IPS DF 6.9 (cell line): ENCODE data around the gene CYTH1.
"Not testable (repeated sequence)": the region's sequence is repeated elsewhere in the genome, so short reads cannot be mapped to it uniquely, and the experiment has no call there.

Experiments used
- DNase-seq: peaks from one replicate; pipeline ENCODE4 v3.0.0-alpha.2; 2013; ENCODE audit warnings: low read depth, low spot score
- H3K27ac ChIP-seq: one replicate; pipeline ENCODE4 v1.5.1; 2013; ENCODE audit warnings: low read length, control low read depth
- H3K27me3 ChIP-seq: 2 replicates; pipeline ENCODE4 v1.6.1; 2013; ENCODE audit warnings: mild to moderate bottlenecking, low read length; ENCODE audit not compliant: control insufficient read depth, insufficient read depth
- H3K36me3 ChIP-seq: 2 replicates; pipeline ENCODE4 v1.6.1; 2013; ENCODE audit warnings: low read length; ENCODE audit not compliant: control insufficient read depth, insufficient read depth
- H3K4me1 ChIP-seq: 2 replicates; pipeline ENCODE4 v1.6.1; 2013; ENCODE audit warnings: low read length; ENCODE audit not compliant: control insufficient read depth, insufficient read depth
- H3K4me3 ChIP-seq: 2 replicates; pipeline ENCODE4 v1.5.1; 2013; ENCODE audit warnings: mild to moderate bottlenecking, low read length
- H3K9me3 ChIP-seq: 2 replicates; pipeline ENCODE4 v1.6.1; 2013; ENCODE audit warnings: low read length, inconsistent platforms; ENCODE audit not compliant: control insufficient read depth, insufficient read depth
- WGBS: extraction: QIAGEN DNeasy Blood & Tissue Kit; methylation state at CpG from one replicate; pipeline ENCODE4 v1.1.7; 2013; ENCODE audit warnings: mixed read lengths, missing lambda C conversion rate; ENCODE audit not compliant: insufficient read length, insufficient coverage; 5-methylcytosine and 5-hydroxymethylcytosine counted together

Gene CYTH1

DNA sequence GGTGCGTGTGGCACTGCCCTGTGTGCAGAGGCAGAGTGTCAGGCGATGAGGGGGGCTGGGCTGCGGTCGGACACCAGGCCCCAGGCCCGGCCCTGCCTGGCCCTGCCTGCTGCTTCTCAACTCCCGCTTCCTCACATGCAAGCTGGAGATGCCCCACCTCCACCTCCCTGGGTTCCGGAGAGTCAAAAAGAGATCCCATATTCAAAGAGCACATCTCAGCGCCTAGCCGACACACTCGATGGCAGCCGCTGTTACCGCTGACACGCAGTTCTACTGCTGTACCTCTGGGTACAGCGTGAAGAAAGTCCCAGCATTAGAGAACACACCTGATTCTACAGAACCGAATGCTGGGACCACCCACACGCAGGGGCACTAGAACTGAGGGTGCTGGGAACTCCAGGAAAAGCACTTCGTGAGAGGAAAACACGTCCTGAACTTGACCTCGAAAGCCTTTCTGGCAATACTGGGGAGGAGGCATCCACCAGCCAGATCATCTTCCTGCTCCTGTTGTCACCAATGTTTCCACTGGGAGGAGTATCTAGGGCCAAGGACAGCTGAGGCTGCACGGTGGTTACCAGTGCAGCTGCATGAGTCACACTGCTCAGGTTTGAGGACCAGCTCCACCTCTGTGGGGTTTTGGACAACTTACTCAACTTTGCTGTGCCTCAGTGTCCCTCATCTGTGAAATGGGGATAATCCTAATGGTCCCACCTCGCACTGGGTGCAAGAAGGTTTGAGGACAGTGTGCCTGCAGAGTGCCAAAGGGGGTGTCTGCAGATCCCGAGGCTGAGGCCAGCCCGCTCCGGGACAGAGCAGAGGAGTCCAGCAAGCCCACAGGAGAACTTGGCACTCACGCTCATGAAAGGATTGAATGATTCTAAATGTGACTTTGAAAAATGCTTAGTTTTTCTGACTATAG lies 104.5 kb downstream of the CYTH1 start:
- WGBS, result no CpG with 5 or more reads among the region's 25 CpGs
- H3K9me3 ChIP-seq, result no peaks in the 10 kb centered on the region
- H3K4me3 ChIP-seq, result no peak overlapping the region
- no peaks in the 10 kb centered on the region for H3K4me1 ChIP-seq
- H3K27ac ChIP-seq, result no peak overlapping the region
- DNase-seq, result no peak
- no peaks in the 10 kb centered on the region for H3K36me3 ChIP-seq
- no peaks in the 10 kb centered on the region for H3K27me3 ChIP-seq

DNA sequence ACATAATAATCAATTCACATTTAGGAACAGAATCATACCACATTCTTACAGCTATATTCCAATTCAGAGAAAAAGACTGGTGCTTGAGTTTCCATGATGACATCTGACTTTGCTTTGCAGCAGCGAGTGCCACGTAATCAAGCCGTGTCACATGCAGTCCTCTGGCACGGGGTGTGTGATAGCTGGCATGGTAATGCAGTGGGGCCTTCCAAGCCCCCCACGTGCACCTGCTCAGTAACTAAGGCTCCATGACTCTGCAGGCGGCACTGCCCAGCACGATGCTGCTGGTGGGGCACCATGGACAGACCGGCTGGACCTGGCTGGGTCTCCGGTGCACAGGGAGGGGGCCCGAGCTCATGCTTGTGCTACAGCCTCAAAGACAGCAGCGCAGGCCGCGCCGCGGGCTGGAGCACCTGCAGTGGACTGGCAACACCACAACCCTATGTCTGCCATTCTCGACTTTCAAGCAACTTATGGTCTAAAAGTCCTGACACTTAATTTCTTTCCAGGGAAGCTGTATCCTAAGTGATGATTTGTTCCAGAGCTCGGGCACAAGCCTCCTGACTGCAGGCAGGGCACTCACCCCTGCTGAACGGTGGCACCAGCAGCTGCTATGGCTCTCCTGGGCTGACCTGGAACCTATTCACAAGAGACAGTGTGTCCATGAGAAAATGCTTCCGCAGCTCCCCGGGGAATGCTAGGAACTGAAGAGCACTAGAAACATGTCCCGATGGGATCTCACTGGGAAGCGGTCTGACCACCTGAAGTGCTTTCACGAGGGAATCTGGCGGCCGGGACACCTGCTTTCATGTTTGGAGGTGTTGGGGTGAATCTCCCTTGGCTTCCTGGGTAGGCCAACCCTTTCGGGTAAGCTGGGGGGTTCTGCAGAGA lies 105.4 kb downstream of the CYTH1 start:
- no CpG with 5 or more reads among the region's 26 CpGs for WGBS
- no peaks in the 10 kb centered on the region for H3K9me3 ChIP-seq
- no peak for DNase-seq

DNA sequence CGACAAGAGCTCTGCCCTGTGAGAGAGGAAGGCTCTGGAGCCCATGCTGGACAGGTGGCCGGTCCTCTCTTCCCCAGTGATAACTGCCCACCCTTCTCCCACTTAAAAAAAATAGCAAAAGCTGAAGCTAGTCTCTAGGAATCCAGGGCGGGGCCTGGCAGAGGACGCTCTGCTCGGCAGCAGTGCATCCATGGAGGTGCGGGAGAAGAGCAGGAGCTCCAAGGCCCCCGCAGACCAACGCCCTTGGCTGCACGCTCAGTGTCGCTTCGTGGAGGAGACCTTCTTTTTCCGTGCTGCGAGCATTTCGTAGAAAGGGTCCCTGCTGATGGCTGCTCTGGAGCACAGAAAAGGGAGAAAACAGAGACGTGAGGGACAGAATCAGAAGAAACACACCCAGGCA lies 106.2 kb downstream of the CYTH1 start:
- no peak overlapping the region for H3K4me3 ChIP-seq
- H3K9me3 ChIP-seq, result no peaks in the 10 kb centered on the region
- DNase-seq, result no peak
- no peak overlapping the region for H3K27ac ChIP-seq
- H3K27me3 ChIP-seq, result no peaks in the 10 kb centered on the region
- WGBS, result no CpG with 5 or more reads among the region's 15 CpGs
- no peaks in the 10 kb centered on the region for H3K36me3 ChIP-seq
- no peaks in the 10 kb centered on the region for H3K4me1 ChIP-seq

More for the DNA sequence above, 105.4 kb downstream of the CYTH1 start:
- no peaks in the 10 kb centered on the region for H3K36me3 ChIP-seq
- no peaks in the 10 kb centered on the region for H3K4me1 ChIP-seq
- no peaks in the 10 kb centered on the region for H3K27me3 ChIP-seq
- H3K4me3 ChIP-seq, result no peak overlapping the region
- no peak overlapping the region for H3K27ac ChIP-seq

DNA sequence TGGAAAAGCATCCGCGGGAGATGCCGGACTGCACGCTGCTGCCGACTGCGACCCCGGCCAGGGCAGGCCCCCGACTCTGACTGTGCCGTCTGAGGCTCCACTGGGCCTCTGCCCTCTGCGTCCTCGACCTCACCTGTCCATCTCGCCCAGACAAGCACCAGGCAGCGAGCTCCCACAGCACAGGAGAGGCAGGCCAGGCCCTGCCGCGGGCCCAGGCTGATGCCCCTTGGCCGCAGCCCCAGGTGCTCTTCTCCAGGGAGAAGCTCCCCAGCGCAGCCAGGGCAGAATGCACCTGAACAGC lies 106.8 kb downstream of the CYTH1 start:
- Histone ChIP-seq H3K4me1 (no peaks in the 10 kb centered on the region), H3K27me3 (no peaks in the 10 kb centered on the region)

GRCh38 chr17:78674595-78675315 lies 107.3 kb downstream of the CYTH1 start:
- Histone ChIP-seq H3K27ac (no peak overlapping the region), H3K4me3 (no peak overlapping the region), H3K27me3 (no peaks in the 10 kb centered on the region), H3K4me1 (no peaks in the 10 kb centered on the region), H3K36me3 (no peaks in the 10 kb centered on the region), H3K9me3 (no peaks in the 10 kb centered on the region)
- no peak for DNase-seq
- no CpG with 5 or more reads among the region's 28 CpGs for WGBS

More for the DNA sequence above, 106.8 kb downstream of the CYTH1 start:
- H3K27ac ChIP-seq, result no peak overlapping the region
- H3K36me3 ChIP-seq, result no peaks in the 10 kb centered on the region
- no peaks in the 10 kb centered on the region for H3K9me3 ChIP-seq
- no peak overlapping the region for H3K4me3 ChIP-seq
- no peak for DNase-seq
- no CpG with 5 or more reads among the region's 17 CpGs for WGBS

DNA sequence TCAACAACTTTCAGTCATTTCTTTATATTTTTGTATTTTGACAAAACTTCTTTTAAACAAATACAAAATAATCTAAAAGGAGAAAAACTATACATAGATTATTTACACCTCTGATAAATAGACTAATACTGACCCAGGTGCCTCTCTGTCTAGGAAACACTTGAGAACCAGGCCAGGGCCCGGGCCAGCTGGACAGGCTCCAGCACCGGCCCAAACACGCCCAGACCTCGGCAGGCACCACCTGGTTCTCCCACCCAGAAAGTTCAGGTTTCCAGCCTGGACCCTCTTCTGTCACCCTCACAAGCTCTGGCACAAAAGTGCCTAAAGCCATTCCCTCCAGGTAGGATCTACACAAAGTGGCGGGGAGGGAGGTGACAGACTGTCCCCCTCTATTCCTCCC lies 107.9 kb downstream of the CYTH1 start:
- H3K27ac ChIP-seq, result no peak overlapping the region
- no peak overlapping the region for H3K4me3 ChIP-seq
- no peaks in the 10 kb centered on the region for H3K27me3 ChIP-seq
- H3K36me3 ChIP-seq, result no peaks in the 10 kb centered on the region
- no peaks in the 10 kb centered on the region for H3K4me1 ChIP-seq
- no peaks in the 10 kb centered on the region for H3K9me3 ChIP-seq
- no peak for DNase-seq
- WGBS, result no CpG with 5 or more reads among the region's 5 CpGs

DNA sequence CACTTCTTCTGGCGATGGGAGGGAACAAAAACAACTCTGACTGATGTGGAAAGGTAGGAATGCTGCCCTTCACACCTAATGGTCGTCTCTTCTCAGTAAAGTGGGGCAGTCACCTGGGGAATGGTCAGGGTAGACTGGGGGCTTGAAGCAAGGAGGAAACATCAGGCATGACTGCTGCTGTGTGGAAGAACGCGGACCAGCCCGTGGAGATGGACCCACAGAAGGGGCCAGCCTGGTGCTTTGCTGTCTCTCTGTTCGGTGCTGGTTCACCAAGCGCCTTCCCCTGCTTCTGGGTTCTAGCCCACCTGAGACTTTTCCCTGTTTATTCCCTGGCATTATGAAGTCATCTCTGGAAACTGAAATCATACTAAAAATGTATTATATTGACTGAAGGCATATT lies 108.7 kb downstream of the CYTH1 start:
- Histone ChIP-seq H3K36me3 (no peaks in the 10 kb centered on the region), H3K27ac (no peak overlapping the region), H3K9me3 (no peaks in the 10 kb centered on the region), H3K27me3 (no peaks in the 10 kb centered on the region), H3K4me1 (no peaks in the 10 kb centered on the region), H3K4me3 (no peak overlapping the region)
- no peak for DNase-seq
- no CpG with 5 or more reads among the region's 7 CpGs for WGBS

GRCh38 chr17:78672871-78673371 lies 109.2 kb downstream of the CYTH1 start:
- H3K36me3 ChIP-seq, result no peaks in the 10 kb centered on the region
- no peak overlapping the region for H3K4me3 ChIP-seq
- H3K27ac ChIP-seq, result no peak overlapping the region
- WGBS, result 100% methylated on average over 1 of the region's 5 CpGs
- H3K9me3 ChIP-seq, result no peaks in the 10 kb centered on the region
- no peaks in the 10 kb centered on the region for H3K4me1 ChIP-seq
- no peak for DNase-seq
- H3K27me3 ChIP-seq, result no peaks in the 10 kb centered on the region

DNA sequence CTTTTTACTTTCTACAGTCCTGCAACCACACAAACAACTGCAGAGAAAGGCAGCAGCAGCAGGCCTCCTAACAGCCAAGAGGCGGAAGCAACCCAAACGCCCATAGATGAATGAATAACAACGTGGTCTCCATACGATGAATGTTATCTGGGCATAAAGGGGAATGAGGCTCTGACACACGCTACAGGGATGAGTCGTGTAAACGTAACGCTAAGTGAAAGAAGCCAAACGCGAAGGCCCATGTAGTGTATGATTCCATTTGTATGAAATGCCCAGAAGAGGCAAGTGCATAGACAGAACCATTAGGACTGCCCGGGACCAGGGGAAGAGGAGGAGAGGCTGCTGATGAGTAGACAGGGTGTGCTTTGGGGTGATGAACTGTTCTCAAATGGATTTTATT lies 110.1 kb downstream of the CYTH1 start:
- no peaks in the 10 kb centered on the region for H3K4me1 ChIP-seq
- no peak for DNase-seq
- no CpG with 5 or more reads among the region's 11 CpGs for WGBS
- no peaks in the 10 kb centered on the region for H3K27me3 ChIP-seq
- H3K36me3 ChIP-seq, result no peaks in the 10 kb centered on the region
- no peak overlapping the region for H3K4me3 ChIP-seq
- no peak overlapping the region for H3K27ac ChIP-seq
- no peaks in the 10 kb centered on the region for H3K9me3 ChIP-seq

DNA sequence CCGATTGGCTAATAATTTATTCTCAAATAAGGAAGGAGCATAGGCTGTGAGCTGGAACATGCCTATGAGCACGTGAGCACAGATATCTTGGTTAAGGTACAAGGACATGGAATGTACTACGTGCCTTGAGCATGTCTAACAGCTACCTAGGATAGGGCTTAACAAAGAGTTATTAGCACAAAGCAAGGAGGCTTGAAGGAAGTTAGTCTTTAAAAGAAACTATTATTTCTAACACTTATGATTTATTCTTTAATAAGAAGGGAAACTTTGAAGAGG lies 110.4 kb downstream of the CYTH1 start:
- WGBS, result no CpG with 5 or more reads among the region's 3 CpGs
- not testable (repeated sequence) for H3K4me1 ChIP-seq, H3K4me3 ChIP-seq, H3K27ac ChIP-seq, H3K27me3 ChIP-seq, DNase-seq, H3K9me3 ChIP-seq, H3K36me3 ChIP-seq
